MCF 10A (cell line): ENCODE results near the gene DMRTB1. TPM values are rescaled to one million over a fixed set of nuclear protein-coding genes. Genes with fewer than 3 reads are reported as not detected.

ENCODE experiments used
- BruUV-seq: library from RNA; stranded (reverse); fragments of 400-500 nt; replicated peaks from 2 replicates; lab custom pipeline; 2021; lab: Mats Ljungman, UMichigan
- CTCF ChIA-PET: fragments of 300-600 bp; sonication (Branson Sonifier 250); formaldehyde crosslinking; extraction: SDS; loops from one replicate; lab custom pipeline; 2021; ENCODE audit warnings: antibody characterized with exemption, inconsistent platforms; lab: Yijun Ruan, JAX
- POLR2A ChIA-PET: fragments of 300-600, 350-650 bp; sonication (Branson Sonifier 250); formaldehyde crosslinking; extraction: SDS; loops from one replicate; lab custom pipeline; 2020; ENCODE audit warnings: antibody characterized with exemption, inconsistent platforms; lab: Yijun Ruan, JAX
- DNase-seq: peaks from one replicate; pipeline ENCODE4 v3.0.0-alpha.2; 2018; ENCODE audit not compliant: unreplicated experiment
- H3K27ac Mint-ChIP-seq: one replicate; pipeline ENCODE4 v1.8.0; 2022; ENCODE audit warnings: mild to moderate bottlenecking, low read depth, mixed read lengths; ENCODE audit not compliant: unreplicated experiment
- H3K27me3 Mint-ChIP-seq: one replicate; pipeline ENCODE4 v1.8.0; 2022; ENCODE audit warnings: mixed read lengths; ENCODE audit not compliant: insufficient read depth, unreplicated experiment
- H3K36me3 Mint-ChIP-seq: one replicate; pipeline ENCODE4 v1.8.0; 2022; ENCODE audit warnings: mild to moderate bottlenecking, moderate library complexity, mixed read lengths; ENCODE audit not compliant: insufficient read depth, unreplicated experiment
- H3K4me1 Mint-ChIP-seq: one replicate; pipeline ENCODE4 v1.8.0; 2022; ENCODE audit warnings: mixed read lengths; ENCODE audit not compliant: insufficient read depth, unreplicated experiment
- H3K4me3 Mint-ChIP-seq: one replicate; pipeline ENCODE4 v1.8.0; 2022; ENCODE audit warnings: mild to moderate bottlenecking, moderate library complexity, mixed read lengths; ENCODE audit not compliant: unreplicated experiment
- H3K9me3 Mint-ChIP-seq: one replicate; pipeline ENCODE4 v1.8.0; 2022; ENCODE audit warnings: mixed read lengths; ENCODE audit not compliant: unreplicated experiment
- CTCF ChIP-seq: fragments of 200-600 bp; IDR thresholded peaks from one replicate; pipeline ENCODE4 v1.8.0; 2022; ENCODE audit warnings: antibody characterized with exemption, mild to moderate bottlenecking; ENCODE audit not compliant: unreplicated experiment
- intact Hi-C: fragments of 100-400 bp; cut with micrococcal nuclease; formaldehyde crosslinking; loops from 2 replicates; pipeline ENCODE4 v1.14.1; 2022
- total RNA-seq: library from RNA; stranded (reverse); gene quantifications from 2 replicates; pipeline ENCODE4 v1.2.3, GENCODE V29; 2022

The DMRTB1 gene
- total RNA-seq, 1 experiment from 2014 or later = not detected

- no peaks in the 10 kb centered on the region for H3K36me3 Mint-ChIP-seq
- TF ChIP-seq CTCF = no peak
- H3K27me3 Mint-ChIP-seq = no peaks in the 10 kb centered on the region
- intact Hi-C loops = no loop called here
- no peaks in the 10 kb centered on the region for H3K9me3 Mint-ChIP-seq
- H3K4me3 Mint-ChIP-seq = no peak overlapping the region
- CTCF ChIA-PET = interaction anchor here (0.6 to 1.1 kb wide), 3 partner anchors 8 to 18 kb away, joined by 3 to 4 read pairs (median 4); no protein-coding TSS in a partner anchor
- BruUV-seq = no TSS peak
- no peaks in the 10 kb centered on the region for H3K4me1 Mint-ChIP-seq
- no peak overlapping the region for H3K27ac Mint-ChIP-seq
- POLR2A ChIA-PET = interaction anchor here (0.7 kb wide), 1 partner anchor 233 kb away, joined by 3 read pairs; no protein-coding TSS in a partner anchor
- no peak for DNase-seq
These were observed 2.3 kb downstream of the DMRTB1 start for GRCh38 chr1:53461323-53462044.

- ChIA-PET POLR2A (interaction anchor here (0.7 kb wide), 1 partner anchor 233 kb away, joined by 3 read pairs; no protein-coding TSS in a partner anchor), CTCF (interaction anchor here (1.1 kb wide), 1 partner anchor 18 kb away, joined by 4 read pairs; no protein-coding TSS in a partner anchor)
- TF ChIP-seq CTCF = no peak
These were observed 3.0 kb downstream of the DMRTB1 start for GRCh38 chr1:53462193-53462592.

GRCh38 chr1:53462769-53463501, 3.7 kb downstream of the DMRTB1 start:
- Mint-ChIP-seq H3K27me3 (no peaks in the 10 kb centered on the region), H3K9me3 (no peaks in the 10 kb centered on the region), H3K4me1 (no peaks in the 10 kb centered on the region), H3K27ac (no peak overlapping the region), H3K36me3 (no peaks in the 10 kb centered on the region), H3K4me3 (no peak overlapping the region)
- no TSS peak for BruUV-seq
- intact Hi-C loops = no loop called here
- ChIA-PET POLR2A (no interaction called here), CTCF (interaction anchor here (1.0 to 1.1 kb wide), 2 partner anchors 11 to 19 kb away, joined by 4 read pairs; no protein-coding TSS in a partner anchor)
- DNase-seq = no peak
- no peak for TF ChIP-seq CTCF

More at GRCh38 chr1:53462193-53462592, 3.0 kb downstream of the DMRTB1 start:
- no TSS peak for BruUV-seq
- H3K36me3 Mint-ChIP-seq = no peaks in the 10 kb centered on the region
- H3K9me3 Mint-ChIP-seq = no peaks in the 10 kb centered on the region
- H3K4me1 Mint-ChIP-seq = no peaks in the 10 kb centered on the region
- H3K4me3 Mint-ChIP-seq = no peak overlapping the region
- intact Hi-C loops = no loop called here
- no peak for DNase-seq
- H3K27ac Mint-ChIP-seq = no peak overlapping the region
- no peaks in the 10 kb centered on the region for H3K27me3 Mint-ChIP-seq
